Measurements from ENCODE around the gene CCSER1. TPM values are rescaled to one million over a fixed set of nuclear protein-coding genes. Genes with fewer than 3 reads are reported as not detected.
"Not testable (repeated sequence)": the region's sequence is repeated elsewhere in the genome, so short reads cannot be mapped to it uniquely, and the experiment has no call there.

The CCSER1 gene
- total RNA-seq, 1 donor from 2014 or later, result 18.1 TPM

DNA sequence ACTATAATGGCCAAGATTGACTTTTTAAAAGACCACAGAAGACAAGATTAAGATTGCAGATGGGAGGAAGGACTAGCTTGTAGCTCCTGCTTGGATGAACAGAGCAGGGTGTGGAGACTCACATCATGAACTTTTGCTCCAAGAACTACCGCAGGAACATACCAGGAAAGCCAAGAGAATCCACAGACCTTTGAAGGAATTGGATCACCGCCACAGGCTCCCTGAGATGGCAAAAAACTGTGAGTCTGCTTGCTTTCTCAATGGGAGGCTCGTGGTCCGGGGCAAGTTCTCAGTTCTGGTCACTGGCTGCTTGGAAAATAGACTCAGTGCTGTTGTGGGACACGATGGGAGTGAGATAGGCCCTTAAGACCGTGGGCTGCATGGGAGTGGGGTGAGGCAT lies 276.6 kb downstream of the CCSER1 start:
- DNase-seq (ENCODE audit: extremely low spot score, unreplicated experiment), result no peak
- no peaks in the 10 kb centered on the region for H3K9me3 Mint-ChIP-seq
- H3K36me3 Mint-ChIP-seq, result peaks cover 10% of the 10 kb centered on the region
- H3K4me3 Mint-ChIP-seq, result no peak overlapping the region
- H3K27ac Mint-ChIP-seq, result no peak overlapping the region
- TF ChIP-seq, protein P1, sequence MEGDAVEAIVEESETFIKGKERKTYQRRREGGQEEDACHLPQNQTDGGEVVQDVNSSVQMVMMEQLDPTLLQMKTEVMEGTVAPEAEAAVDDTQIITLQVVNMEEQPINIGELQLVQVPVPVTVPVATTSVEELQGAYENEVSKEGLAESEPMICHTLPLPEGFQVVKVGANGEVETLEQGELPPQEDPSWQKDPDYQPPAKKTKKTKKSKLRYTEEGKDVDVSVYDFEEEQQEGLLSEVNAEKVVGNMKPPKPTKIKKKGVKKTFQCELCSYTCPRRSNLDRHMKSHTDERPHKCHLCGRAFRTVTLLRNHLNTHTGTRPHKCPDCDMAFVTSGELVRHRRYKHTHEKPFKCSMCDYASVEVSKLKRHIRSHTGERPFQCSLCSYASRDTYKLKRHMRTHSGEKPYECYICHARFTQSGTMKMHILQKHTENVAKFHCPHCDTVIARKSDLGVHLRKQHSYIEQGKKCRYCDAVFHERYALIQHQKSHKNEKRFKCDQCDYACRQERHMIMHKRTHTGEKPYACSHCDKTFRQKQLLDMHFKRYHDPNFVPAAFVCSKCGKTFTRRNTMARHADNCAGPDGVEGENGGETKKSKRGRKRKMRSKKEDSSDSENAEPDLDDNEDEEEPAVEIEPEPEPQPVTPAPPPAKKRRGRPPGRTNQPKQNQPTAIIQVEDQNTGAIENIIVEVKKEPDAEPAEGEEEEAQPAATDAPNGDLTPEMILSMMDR (conservative IDR thresholded peaks at IDR 0.05), result no peak
- no peaks in the 10 kb centered on the region for H3K4me1 Mint-ChIP-seq (ENCODE audit: unreplicated experiment)
- no peaks in the 10 kb centered on the region for H3K27me3 Mint-ChIP-seq

GRCh38 chr4:90407897-90408296 lies 280.7 kb downstream of the CCSER1 start:
- H3K27ac Mint-ChIP-seq; DNase-seq (ENCODE audit: extremely low spot score, unreplicated experiment); H3K27me3 Mint-ChIP-seq; H3K36me3 Mint-ChIP-seq; H3K4me1 Mint-ChIP-seq (ENCODE audit: unreplicated experiment); H3K4me3 Mint-ChIP-seq; H3K9me3 Mint-ChIP-seq: not testable (repeated sequence)

DNA sequence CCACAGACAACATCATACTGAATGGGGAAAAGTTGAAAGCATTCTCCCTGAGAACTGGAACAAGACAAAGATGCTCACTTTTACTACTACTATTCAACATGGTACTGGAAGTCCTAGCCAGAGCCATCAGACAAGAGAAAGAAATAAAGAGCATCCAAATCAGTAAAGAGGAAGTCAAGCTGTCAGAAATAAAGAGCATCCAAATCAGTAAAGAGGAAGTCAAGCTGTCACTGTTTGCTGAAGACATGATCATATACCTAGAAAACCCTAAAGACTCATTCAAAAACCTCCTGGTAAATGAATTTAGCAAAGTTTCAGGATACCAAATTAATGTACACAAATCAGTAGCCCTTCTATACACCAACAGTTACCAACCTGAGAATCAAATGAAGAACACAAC lies 285.6 kb downstream of the CCSER1 start:
- not testable (repeated sequence) for DNase-seq (ENCODE audit: extremely low spot score, unreplicated experiment); H3K4me1 Mint-ChIP-seq (ENCODE audit: unreplicated experiment); H3K27me3 Mint-ChIP-seq; H3K4me3 Mint-ChIP-seq; H3K36me3 Mint-ChIP-seq; H3K27ac Mint-ChIP-seq; H3K9me3 Mint-ChIP-seq

DNA sequence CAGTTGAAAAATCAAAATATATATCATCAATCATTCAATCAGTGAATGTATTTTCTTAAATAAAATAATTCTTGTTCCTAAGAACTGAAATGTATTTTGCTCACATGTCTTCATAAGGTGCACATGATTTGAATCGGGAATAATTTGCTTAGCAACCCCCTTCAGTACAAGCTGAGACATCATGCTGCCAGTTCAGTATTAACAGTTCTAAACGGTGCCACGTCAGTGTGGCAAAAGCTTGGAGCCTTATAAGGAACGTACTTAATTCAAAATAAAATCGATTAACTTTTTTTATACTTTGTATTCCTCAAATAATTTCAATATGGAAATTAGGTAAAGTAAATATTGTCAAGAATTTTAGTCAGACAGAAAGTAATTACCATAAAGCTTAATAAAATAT lies 287.9 kb downstream of the CCSER1 start:
- H3K27ac Mint-ChIP-seq, result no peak overlapping the region
- no peak for DNase-seq (ENCODE audit: extremely low spot score, unreplicated experiment)
- no peaks in the 10 kb centered on the region for H3K27me3 Mint-ChIP-seq
- peaks cover 5% of the 10 kb centered on the region for H3K4me1 Mint-ChIP-seq (ENCODE audit: unreplicated experiment)
- H3K9me3 Mint-ChIP-seq, result no peaks in the 10 kb centered on the region
- H3K4me3 Mint-ChIP-seq, result no peak overlapping the region
- H3K36me3 Mint-ChIP-seq, result no peaks in the 10 kb centered on the region
- TF ChIP-seq, protein P1 (conservative IDR thresholded peaks at IDR 0.05), result no peak

GRCh38 chr4:90419124-90419711 lies 292.0 kb downstream of the CCSER1 start:
- H3K36me3 Mint-ChIP-seq, result no peaks in the 10 kb centered on the region
- no peak for DNase-seq (ENCODE audit: extremely low spot score, unreplicated experiment)
- TF ChIP-seq, protein P1 (conservative IDR thresholded peaks at IDR 0.05), result peak; percentile 87
- peaks cover 5% of the 10 kb centered on the region for H3K4me1 Mint-ChIP-seq (ENCODE audit: unreplicated experiment)
- no peak overlapping the region for H3K4me3 Mint-ChIP-seq
- H3K27me3 Mint-ChIP-seq, result no peaks in the 10 kb centered on the region
- no peak overlapping the region for H3K27ac Mint-ChIP-seq
- no peaks in the 10 kb centered on the region for H3K9me3 Mint-ChIP-seq

- TF ChIP-seq, protein P1 (conservative IDR thresholded peaks at IDR 0.05), result no peak
- Mint-ChIP-seq H3K27me3 (no peaks in the 10 kb centered on the region), H3K36me3 (no peaks in the 10 kb centered on the region), H3K9me3 (no peaks in the 10 kb centered on the region), H3K27ac (no peak overlapping the region), H3K4me3 (no peak overlapping the region), H3K4me1 (ENCODE audit: unreplicated experiment) (peaks cover 5% of the 10 kb centered on the region)
- no peak for DNase-seq (ENCODE audit: extremely low spot score, unreplicated experiment)
These were observed 294.0 kb downstream of the CCSER1 start for GRCh38 chr4:90421161-90421560.

DNA sequence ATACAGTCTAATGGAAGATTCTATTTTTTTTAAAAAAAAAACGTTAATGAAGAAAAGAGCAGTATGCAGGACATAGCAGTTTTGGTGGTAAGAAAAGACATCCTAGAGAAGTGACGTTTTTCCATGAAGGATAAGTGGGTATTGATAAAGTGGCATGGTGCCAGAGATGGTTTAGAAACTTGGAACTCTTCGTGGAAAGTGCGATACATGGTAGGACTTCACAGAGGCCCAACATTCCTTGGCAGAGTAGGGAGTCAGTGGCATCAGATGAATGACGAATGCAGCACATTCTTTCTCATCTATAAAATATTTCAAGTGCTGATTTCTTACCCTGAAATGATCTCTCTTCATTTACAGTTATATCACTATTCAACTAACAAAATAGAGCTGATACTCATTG lies 298.7 kb downstream of the CCSER1 start:
- Mint-ChIP-seq H3K27me3 (no peaks in the 10 kb centered on the region), H3K9me3 (no peaks in the 10 kb centered on the region), H3K4me1 (ENCODE audit: unreplicated experiment) (peaks cover 1% of the 10 kb centered on the region), H3K4me3 (no peak overlapping the region), H3K27ac (no peak overlapping the region), H3K36me3 (no peaks in the 10 kb centered on the region)
- DNase-seq (ENCODE audit: extremely low spot score, unreplicated experiment), result no peak
- TF ChIP-seq, protein P1 (conservative IDR thresholded peaks at IDR 0.05), result no peak
